Activated CD8-positive, alpha-beta T cell treated with anti-CD3 and anti-CD28 coated beads, Interleukin-2, amount 10 ng/mL, durations not matched to agents 7 days and 5 days (primary cell): ENCODE data around the gene MIA3. TPM values are rescaled to one million over a fixed set of nuclear protein-coding genes. Genes with fewer than 3 reads are reported as not detected.
"Not testable (repeated sequence)": the region's sequence is repeated elsewhere in the genome, so short reads cannot be mapped to it uniquely, and the experiment has no call there.

Experiments used
- ATAC-seq: fragments of 150-1000 bp; cut with Tn5 transposase; one replicate; pipeline ENCODE4 v1.10.0; 2021; ENCODE audit warnings: moderate library complexity
- CTCF ChIA-PET: fragments of 350-600 bp; sonication (Branson Sonifier 250); formaldehyde crosslinking; loops from one replicate; lab custom pipeline; 2021; ENCODE audit warnings: antibody characterized with exemption; lab: Charles Lee
- POLR2A ChIA-PET: fragments of 350-600 bp; sonication (Branson Sonifier 250); formaldehyde crosslinking; loops from one replicate; lab custom pipeline; 2021; ENCODE audit warnings: antibody characterized with exemption; lab: Charles Lee
- DNase-seq: peaks from one replicate; pipeline ENCODE4 v3.0.0-alpha.2; 2020
- H3K27ac Mint-ChIP-seq: one replicate; pipeline ENCODE4 v1.8.0; 2021; ENCODE audit warnings: mild to moderate bottlenecking, mixed read lengths
- H3K27me3 Mint-ChIP-seq: one replicate; pipeline ENCODE4 v1.8.0; 2021; ENCODE audit warnings: low read depth, mixed read lengths
- H3K36me3 Mint-ChIP-seq: one replicate; pipeline ENCODE4 v1.8.0; 2021; ENCODE audit warnings: low read depth, mixed read lengths
- H3K4me1 Mint-ChIP-seq: one replicate; pipeline ENCODE4 v1.8.0; 2021; ENCODE audit warnings: low read depth, mixed read lengths
- H3K4me3 Mint-ChIP-seq: one replicate; pipeline ENCODE4 v1.8.0; 2021; ENCODE audit warnings: mild to moderate bottlenecking, mixed read lengths
- H3K9me3 Mint-ChIP-seq: one replicate; pipeline ENCODE4 v1.8.0; 2022; ENCODE audit warnings: mixed read lengths; ENCODE audit not compliant: insufficient read depth
- total RNA-seq, 2 experiments: library from RNA; stranded (reverse); gene quantifications; one replicate each; pipeline ENCODE4 v1.2.3, GENCODE V29; 2021

Gene MIA3
- total RNA-seq, 2 experiments from 2014 or later, result 47.4 to 56.2 TPM

DNA sequence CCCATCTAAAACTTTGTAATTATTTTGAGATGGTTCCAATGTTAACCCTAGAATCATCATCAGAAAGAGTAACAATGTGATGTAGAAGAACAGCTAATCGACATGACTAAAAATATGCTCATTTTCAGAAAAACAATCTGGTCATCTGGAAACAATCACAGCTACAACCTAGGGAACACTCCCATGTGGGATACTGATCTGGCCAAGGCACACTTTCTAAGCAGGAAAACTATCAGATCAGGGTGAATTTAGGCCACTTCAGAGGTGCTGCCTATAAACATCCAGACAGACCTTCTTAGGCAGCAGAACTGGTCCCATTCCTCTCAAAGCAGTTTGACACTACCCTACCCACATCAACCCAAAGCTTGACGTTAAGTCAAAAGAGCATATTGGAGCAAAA is 51.2 kb downstream of the MIA3 start:
- H3K27ac Mint-ChIP-seq, POLR2A ChIA-PET, DNase-seq, H3K27me3 Mint-ChIP-seq, H3K9me3 Mint-ChIP-seq, H3K4me3 Mint-ChIP-seq, ATAC-seq, CTCF ChIA-PET: not testable (repeated sequence)
- Mint-ChIP-seq H3K36me3 (peaks cover 51% of the 10 kb centered on the region), H3K4me1 (peaks cover 21% of the 10 kb centered on the region)

DNA sequence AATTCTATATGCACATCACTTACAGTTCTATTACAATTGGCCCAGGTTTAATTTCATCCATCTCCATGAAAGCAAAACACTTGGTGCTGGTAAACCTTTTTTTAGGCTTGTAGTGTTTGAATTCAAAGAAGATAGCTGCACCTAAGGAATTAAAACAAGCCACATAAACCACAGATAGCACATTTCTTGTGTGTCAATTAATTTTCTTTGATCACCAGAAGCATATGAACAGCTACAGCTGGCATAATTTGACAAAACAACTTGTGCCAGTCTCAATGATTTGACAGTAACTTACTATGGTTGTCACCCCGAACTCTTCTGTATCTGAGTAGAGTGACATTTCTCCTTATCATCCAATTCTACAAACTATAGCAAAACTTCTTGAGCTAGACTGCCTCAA is 52.2 kb downstream of the MIA3 start:
- H3K9me3 Mint-ChIP-seq, result no peaks in the 10 kb centered on the region
- DNase-seq (no peak), ATAC-seq (no peak)
- peak overlapping the region; percentile 52 for H3K27ac Mint-ChIP-seq
- no peak overlapping the region for H3K4me3 Mint-ChIP-seq
- POLR2A ChIA-PET, result no interaction called here
- peaks cover 57% of the 10 kb centered on the region for H3K36me3 Mint-ChIP-seq
- CTCF ChIA-PET, result interaction anchor here (1.0 kb wide), 1 partner anchor 454 kb away, joined by 3 read pairs; no protein-coding TSS in a partner anchor
- no peaks in the 10 kb centered on the region for H3K27me3 Mint-ChIP-seq
- peaks cover 21% of the 10 kb centered on the region for H3K4me1 Mint-ChIP-seq

DNA sequence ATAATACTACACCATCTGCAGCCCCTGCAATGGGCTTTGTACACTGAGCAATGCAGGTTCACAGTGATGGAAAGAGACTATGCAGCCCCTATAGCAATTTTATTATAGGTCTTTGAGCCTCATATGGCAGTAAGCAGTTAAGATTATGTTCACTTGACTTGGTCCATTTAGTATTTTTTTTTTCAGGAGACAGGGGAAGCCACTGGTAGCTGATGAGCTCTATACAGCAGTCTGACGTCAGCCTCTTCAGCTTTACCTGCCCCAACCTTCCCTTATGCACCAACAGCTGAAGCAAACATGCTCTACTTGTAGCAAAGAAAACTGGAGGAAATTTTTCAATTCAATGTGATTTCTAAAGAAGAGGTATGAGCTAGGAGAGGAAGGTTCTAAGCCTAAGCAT is 62.2 kb downstream of the MIA3 start:
- POLR2A ChIA-PET, result no interaction called here
- Mint-ChIP-seq H3K9me3 (no peaks in the 10 kb centered on the region), H3K27me3 (no peaks in the 10 kb centered on the region), H3K4me3 (no peak overlapping the region), H3K27ac (no peak overlapping the region), H3K36me3 (peaks cover 41% of the 10 kb centered on the region), H3K4me1 (no peaks in the 10 kb centered on the region)
- no peak for DNase-seq
- CTCF ChIA-PET, result interaction anchor here (1.0 kb wide), 1 partner anchor 18 kb away, joined by 3 read pairs; no protein-coding TSS in a partner anchor
- ATAC-seq, result no peak

DNA sequence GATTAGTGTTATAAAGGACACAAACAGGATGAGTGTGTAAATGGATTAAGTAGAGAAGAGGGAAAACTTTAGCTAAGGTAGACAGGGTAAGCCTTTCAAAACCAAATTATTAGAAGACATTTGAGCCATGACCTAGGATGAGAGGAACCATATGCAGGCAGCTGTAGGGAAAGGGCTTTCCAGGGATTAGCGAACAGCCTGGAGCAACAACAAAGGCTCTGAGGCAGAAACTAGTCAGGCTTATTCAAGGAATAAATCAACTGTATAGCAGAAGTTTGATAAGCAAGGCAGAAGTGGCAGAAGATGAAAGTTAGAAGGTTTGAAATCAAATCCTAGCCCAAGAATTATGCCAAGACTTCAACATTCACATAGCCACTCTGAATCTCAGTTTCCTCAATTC is 73.1 kb downstream of the MIA3 start:
- CTCF ChIA-PET, result interaction anchor here (0.9 kb wide), 1 partner anchor 57 kb away, joined by 3 read pairs; no protein-coding TSS in a partner anchor
- Mint-ChIP-seq H3K27ac (no peak overlapping the region), H3K9me3 (no peaks in the 10 kb centered on the region), H3K4me3 (no peak overlapping the region), H3K4me1 (peaks cover 1% of the 10 kb centered on the region), H3K36me3 (peaks cover 29% of the 10 kb centered on the region), H3K27me3 (no peaks in the 10 kb centered on the region)
- ATAC-seq (no peak), DNase-seq (no peak)
- POLR2A ChIA-PET, result no interaction called here

DNA sequence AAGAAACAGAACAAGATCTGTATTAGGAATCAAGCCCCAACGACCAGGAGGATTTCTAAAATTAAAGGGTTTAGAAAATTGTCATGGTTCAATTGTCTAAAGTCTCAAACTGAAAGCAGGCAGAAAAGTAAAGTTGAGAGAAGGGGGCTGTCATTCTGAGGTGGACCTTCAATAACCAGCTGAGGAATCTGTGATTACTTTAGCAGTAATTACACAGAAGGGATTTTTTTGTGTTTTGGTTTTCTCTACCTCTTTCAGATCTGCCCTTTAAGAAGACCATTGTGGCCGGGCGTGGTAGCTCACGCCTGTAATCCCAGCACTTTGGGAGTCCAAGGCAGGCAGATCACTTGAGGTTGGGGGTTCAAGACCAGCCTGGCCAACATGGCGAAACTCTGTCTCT is 77.0 kb downstream of the MIA3 start:
- H3K4me3 Mint-ChIP-seq, result no peak overlapping the region
- no peak overlapping the region for H3K27ac Mint-ChIP-seq
- H3K4me1 Mint-ChIP-seq, result peaks cover 4% of the 10 kb centered on the region
- DNase-seq (no peak), ATAC-seq (no peak)
- peaks cover 25% of the 10 kb centered on the region for H3K36me3 Mint-ChIP-seq
- H3K9me3 Mint-ChIP-seq, result no peaks in the 10 kb centered on the region
- ChIA-PET POLR2A (no interaction called here), CTCF (no interaction called here)
- no peaks in the 10 kb centered on the region for H3K27me3 Mint-ChIP-seq

DNA sequence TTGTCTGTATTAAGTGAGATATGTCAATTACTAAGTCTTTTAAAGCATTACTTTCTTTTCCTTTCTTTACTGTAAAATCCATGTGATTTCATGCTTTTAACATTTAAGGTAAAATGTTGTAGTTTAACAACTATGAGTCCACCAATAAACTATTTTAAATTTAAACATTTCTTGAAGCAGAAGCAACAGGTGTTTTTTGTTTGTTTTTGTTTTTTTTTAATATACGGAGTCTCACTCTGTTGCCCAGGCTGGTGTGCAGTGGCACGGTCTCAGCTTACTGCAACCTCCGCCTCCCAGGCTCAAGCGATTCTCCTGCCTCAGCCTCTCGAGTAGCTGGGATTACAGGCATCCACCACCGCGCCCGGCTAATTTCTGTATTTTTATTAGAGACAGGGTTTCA is 78.8 kb downstream of the MIA3 start:
- DNase-seq, result no peak
- POLR2A ChIA-PET, result interaction anchor here (0.8 kb wide), 1 partner anchor 16 kb away, joined by 3 read pairs; no protein-coding TSS in a partner anchor
- ATAC-seq, result no peak
- H3K4me3 Mint-ChIP-seq, result no peak overlapping the region
- peaks cover 28% of the 10 kb centered on the region for H3K36me3 Mint-ChIP-seq
- H3K9me3 Mint-ChIP-seq, result no peaks in the 10 kb centered on the region
- no peak overlapping the region for H3K27ac Mint-ChIP-seq
- CTCF ChIA-PET, result no interaction called here
- no peaks in the 10 kb centered on the region for H3K27me3 Mint-ChIP-seq
- peaks cover 4% of the 10 kb centered on the region for H3K4me1 Mint-ChIP-seq

DNA sequence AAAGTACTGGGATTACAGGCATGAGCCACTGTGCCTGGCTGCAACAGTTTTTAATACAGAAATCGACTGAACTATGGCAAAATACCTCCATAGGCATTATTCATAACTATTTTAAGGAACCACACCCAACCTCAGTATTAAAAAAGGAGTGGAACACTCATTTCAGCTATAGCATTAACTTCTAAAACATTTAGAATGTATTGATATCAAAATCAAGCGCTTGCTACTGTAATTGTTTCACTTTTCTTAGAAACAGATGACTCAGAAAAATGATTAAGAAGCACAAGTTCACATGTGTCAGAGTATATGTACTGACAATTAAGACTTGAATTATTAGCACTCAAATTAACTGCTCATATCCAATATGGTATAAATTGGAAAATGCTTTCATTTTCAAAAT is 79.3 kb downstream of the MIA3 start:
- DNase-seq (no peak), ATAC-seq (no peak)
- H3K4me1 Mint-ChIP-seq, result peaks cover 4% of the 10 kb centered on the region
- no peak overlapping the region for H3K27ac Mint-ChIP-seq
- no peak overlapping the region for H3K4me3 Mint-ChIP-seq
- no peaks in the 10 kb centered on the region for H3K27me3 Mint-ChIP-seq
- no peaks in the 10 kb centered on the region for H3K9me3 Mint-ChIP-seq
- peaks cover 27% of the 10 kb centered on the region for H3K36me3 Mint-ChIP-seq
- CTCF ChIA-PET, result interaction anchor here (1.4 kb wide), 1 partner anchor 17 kb away, joined by 3 read pairs; no protein-coding TSS in a partner anchor
- POLR2A ChIA-PET, result interaction anchor here (0.8 kb wide), 1 partner anchor 16 kb away, joined by 3 read pairs; no protein-coding TSS in a partner anchor

DNA sequence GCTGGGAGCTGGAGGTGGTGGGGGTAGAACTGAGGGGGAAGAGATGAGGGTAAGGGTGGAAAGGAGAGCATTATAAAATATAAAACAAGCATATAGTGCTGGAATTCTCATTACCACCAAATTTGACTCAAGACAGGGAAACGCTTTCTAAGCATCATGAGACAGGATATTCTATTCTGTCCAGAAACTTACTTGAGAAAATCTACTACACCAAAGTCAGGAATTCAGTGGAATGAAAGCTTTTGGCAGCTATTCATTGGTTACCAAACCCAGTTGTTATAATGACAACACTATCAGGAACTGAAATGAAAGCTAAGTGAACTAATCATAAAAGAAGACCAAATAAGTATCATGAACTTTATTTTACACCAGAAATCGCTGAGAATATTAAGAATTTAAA is 79.9 kb downstream of the MIA3 start:
- Mint-ChIP-seq H3K9me3 (no peaks in the 10 kb centered on the region), H3K27ac (no peak overlapping the region), H3K4me1 (peaks cover 4% of the 10 kb centered on the region), H3K36me3 (peaks cover 27% of the 10 kb centered on the region), H3K27me3 (no peaks in the 10 kb centered on the region), H3K4me3 (no peak overlapping the region)
- POLR2A ChIA-PET, result interaction anchor here (0.5 kb wide), 1 partner anchor 16 kb away, joined by 4 read pairs; no protein-coding TSS in a partner anchor
- CTCF ChIA-PET, result interaction anchor here (1.4 kb wide), 1 partner anchor 18 kb away, joined by 3 read pairs; no protein-coding TSS in a partner anchor
- ATAC-seq (no peak), DNase-seq (no peak)

DNA sequence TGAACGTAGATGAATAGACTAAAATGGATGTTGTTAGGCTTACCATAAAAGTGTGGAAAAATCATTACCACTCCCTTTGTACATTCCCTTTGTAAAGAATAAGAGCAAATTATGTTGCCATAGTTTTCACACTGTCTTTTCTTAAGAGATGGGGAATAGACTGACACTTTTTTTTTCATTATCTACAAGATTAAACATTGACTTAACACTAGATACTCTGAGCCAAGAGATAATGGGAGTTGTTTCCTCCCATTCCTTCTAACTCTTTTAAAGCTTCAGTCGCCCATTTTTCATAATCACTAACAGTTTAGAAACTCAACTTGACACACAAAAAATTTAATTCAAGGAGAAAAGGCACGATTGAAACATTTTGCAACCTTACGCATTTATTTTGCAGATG is 84.3 kb downstream of the MIA3 start:
- POLR2A ChIA-PET, result no interaction called here
- peaks cover 21% of the 10 kb centered on the region for H3K4me1 Mint-ChIP-seq
- no peak for ATAC-seq
- H3K27ac Mint-ChIP-seq, result no peak overlapping the region
- no peak for DNase-seq
- CTCF ChIA-PET, result interaction anchor here (0.7 kb wide), 1 partner anchor 17 kb away, joined by 3 read pairs; no protein-coding TSS in a partner anchor
- H3K36me3 Mint-ChIP-seq, result peaks cover 50% of the 10 kb centered on the region
- peaks cover 8% of the 10 kb centered on the region for H3K9me3 Mint-ChIP-seq
- no peaks in the 10 kb centered on the region for H3K27me3 Mint-ChIP-seq
- no peak overlapping the region for H3K4me3 Mint-ChIP-seq

DNA sequence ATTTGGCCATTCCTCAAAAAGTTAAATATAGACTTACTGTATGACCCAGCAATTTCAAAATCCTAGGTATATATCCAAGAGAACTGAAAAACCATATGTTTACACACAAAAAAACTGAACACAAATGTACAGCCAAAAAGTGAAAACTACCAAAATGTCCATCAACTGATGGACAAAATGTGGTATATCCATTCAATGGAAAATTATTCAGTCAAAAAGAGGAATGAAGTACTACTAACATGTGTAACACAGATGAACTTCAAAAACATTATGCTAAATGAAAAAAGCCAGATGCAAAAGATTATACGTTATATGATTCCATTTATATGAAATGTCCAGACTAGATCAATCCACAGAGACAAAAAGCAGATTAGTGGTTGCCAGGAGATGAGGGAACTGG is 86.4 kb downstream of the MIA3 start:
- H3K27ac Mint-ChIP-seq, result no peak overlapping the region
- H3K9me3 Mint-ChIP-seq, result peaks cover 8% of the 10 kb centered on the region
- ATAC-seq (no peak), DNase-seq (no peak)
- no peak overlapping the region for H3K4me3 Mint-ChIP-seq
- peaks cover 33% of the 10 kb centered on the region for H3K4me1 Mint-ChIP-seq
- peaks cover 59% of the 10 kb centered on the region for H3K36me3 Mint-ChIP-seq
- ChIA-PET POLR2A (interaction anchor here (1.4 kb wide), 1 partner anchor 60 kb away, joined by 3 read pairs; no protein-coding TSS in a partner anchor), CTCF (interaction anchor here (1.0 kb wide), 1 partner anchor 34 kb away, joined by 3 read pairs; no protein-coding TSS in a partner anchor)
- H3K27me3 Mint-ChIP-seq, result no peaks in the 10 kb centered on the region

DNA sequence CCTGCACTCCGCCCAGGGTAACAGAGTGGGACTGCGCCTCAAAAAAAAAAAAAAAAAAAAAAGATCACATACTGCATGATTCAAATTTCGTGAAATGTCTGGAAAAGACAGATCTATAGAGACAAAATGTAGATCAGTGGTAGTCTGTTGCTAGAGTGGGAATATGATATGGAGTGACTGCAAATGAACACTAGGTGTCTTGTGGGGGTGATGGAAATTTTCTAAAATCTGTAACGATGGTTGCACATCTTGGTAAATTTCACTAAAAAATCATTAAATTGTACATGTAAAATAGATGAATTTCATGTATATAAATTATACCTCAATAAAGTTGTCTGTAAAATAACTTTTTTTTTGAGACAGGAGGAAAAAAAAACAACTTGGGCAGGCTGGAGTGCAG is 88.9 kb downstream of the MIA3 start:
- ChIA-PET CTCF (no interaction called here), POLR2A (no interaction called here)
- Mint-ChIP-seq H3K4me1 (peaks cover 46% of the 10 kb centered on the region), H3K27me3 (no peaks in the 10 kb centered on the region), H3K9me3 (peaks cover 8% of the 10 kb centered on the region), H3K27ac (no peak overlapping the region), H3K36me3 (peaks cover 72% of the 10 kb centered on the region), H3K4me3 (no peak overlapping the region)
- ATAC-seq, result no peak
- no peak for DNase-seq

DNA sequence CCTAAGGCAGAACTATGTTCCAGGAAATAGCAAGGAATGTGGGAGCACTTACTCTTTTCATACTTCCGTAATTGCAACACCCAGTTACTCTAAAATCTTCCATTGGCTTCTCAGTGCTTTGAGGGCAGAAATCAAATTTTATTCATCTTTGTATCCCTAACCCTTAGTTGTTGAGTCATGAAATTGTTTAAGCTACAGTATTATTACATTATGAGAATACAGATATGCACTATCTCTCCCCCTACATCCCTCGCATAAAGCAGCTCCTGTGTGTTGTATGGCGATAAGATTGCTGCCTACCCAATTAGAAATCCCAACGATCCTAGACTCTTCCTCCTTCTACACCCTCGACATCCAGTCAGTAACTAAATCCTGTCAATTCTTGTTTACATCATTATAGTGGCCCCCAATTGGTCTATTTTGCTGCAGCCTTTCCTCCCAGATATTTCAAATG is 91.8 kb downstream of the MIA3 start:
- Mint-ChIP-seq H3K27me3 (no peaks in the 10 kb centered on the region), H3K36me3 (peaks cover 61% of the 10 kb centered on the region), H3K27ac (peak overlapping the region; percentile 35), H3K4me1 (peaks cover 44% of the 10 kb centered on the region), H3K9me3 (peaks cover 8% of the 10 kb centered on the region), H3K4me3 (peak overlapping the region; percentile 98)
- DNase-seq (no peak), ATAC-seq (no peak)
- CTCF ChIA-PET, result interaction anchor here (2.5 kb wide), 1 partner anchor 55 kb away, joined by 6 read pairs; no protein-coding TSS in a partner anchor
- POLR2A ChIA-PET, result interaction anchor here (1.5 kb wide), 1 partner anchor 54 kb away, joined by 3 read pairs; no protein-coding TSS in a partner anchor
